Stimulated activated CD4-positive, alpha-beta T cell treated with anti-CD3 and anti-CD28 coated beads, Interleukin-4, amount 100 ng/mL, for 1 hour (primary cell): ENCODE results near the gene AARSD1.
"Not testable (repeated sequence)": the region's sequence is repeated elsewhere in the genome, so short reads cannot be mapped to it uniquely, and the experiment has no call there.

Source experiments
- DNase-seq: peaks from one replicate; pipeline ENCODE4 v3.0.0-alpha.2; 2020

AARSD1 gene

DNA sequence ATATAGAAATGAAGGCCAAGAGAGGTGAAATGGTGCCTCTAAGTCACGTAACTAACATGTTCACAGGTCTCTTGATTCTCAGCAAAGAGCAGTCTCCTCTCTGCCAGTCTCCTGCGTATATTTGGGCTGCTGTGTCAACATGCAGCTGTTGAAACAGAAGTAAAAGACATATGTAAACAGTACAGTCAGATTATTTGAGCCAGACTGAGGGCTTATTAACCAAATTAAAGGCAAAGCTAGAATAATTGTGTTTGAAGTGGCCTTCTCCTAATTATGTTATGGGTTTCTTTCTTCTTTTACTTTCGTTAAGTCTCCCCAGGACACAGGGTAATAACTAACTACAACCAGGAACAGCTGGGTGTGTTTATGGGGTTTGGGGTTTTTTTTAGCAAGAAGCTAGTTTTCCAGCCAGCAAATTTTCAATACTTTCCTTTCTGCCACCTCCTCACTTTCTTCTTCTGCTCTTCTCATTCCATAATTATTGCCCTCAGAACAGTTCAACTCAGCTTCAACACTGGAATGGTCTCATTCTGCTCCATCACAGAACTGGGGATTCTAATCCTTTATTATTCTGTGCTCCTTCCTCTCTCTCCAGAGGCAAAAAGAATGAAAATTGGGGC is 45.2 kb downstream of the AARSD1 start:
- DNase-seq: no peak

DNA sequence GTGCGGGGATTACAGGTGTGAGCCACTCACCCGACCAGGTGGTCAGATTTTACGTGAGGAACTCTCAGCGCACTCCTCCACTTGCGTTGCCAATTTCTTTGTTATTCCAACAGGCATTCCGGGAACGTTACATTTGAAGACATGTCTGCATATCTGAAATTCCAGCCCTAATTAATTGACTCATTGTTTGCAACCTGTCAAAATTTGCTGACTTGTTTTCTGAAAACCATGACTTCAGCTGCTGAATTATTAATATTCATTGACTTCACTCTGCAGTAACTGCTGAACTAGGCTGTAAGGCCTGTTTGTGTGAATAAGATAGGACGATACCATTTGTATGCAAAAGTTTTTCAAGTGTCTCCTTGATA is 47.0 kb downstream of the AARSD1 start:
- no peak for DNase-seq

DNA sequence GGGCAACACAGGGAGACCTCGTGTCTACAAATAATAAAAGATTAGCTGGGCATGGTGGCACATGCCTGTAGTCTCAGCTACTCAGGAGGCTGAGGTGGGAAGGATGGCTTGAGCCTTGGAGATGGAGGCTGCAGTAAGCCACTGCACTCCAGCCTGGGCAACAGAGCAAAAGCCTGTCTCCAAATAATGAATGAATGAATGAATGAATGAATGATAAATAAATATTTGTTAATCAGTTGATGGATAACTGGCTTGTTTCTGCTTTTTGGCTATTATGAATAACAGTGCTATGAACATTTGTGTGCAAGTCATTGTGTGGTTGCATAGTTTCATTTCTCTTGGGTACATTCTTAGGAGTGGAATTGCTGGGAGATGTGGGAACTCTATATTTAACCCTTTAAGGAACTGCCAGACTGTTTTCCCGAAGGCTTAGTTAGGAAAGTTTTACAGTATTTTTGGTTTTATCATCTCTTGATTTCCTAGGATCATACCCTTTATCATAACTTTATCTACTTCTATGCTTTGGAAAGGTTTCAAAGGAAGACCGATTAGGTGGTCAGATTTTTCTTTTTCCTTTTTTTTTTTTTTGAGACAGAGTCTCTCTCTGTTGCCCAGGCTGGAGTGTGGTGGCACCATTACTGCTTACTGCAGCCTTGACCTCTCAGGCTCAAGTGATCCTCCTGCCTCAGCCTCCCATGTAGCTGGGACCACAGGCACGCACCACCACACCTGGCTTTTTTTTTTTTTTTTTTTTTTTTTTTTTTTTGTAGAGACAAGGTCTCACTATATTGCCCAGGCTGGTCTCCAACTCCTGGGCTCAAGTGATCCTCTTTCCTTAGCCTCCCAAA is 47.6 kb downstream of the AARSD1 start:
- not testable (repeated sequence) for DNase-seq

DNA sequence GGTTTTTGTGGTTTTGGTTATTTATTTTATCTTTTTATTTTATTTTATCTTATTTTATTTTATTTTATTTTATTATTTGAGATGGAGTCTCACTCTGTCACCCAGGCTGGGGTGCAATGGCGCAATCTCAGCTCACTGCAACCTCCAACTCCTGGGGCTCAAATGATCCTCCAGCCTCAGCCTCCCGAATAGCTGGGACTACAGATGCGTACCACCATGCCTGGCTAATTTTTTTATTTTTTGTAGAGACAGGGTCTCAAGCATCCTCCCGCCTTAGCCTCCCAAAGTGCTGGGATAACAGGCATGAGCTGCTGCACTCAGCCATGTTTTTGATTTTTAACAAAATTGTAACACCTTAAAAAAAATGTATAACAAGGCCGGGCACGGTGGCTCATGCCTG is 49.0 kb downstream of the AARSD1 start:
- DNase-seq: not testable (repeated sequence)

DNA sequence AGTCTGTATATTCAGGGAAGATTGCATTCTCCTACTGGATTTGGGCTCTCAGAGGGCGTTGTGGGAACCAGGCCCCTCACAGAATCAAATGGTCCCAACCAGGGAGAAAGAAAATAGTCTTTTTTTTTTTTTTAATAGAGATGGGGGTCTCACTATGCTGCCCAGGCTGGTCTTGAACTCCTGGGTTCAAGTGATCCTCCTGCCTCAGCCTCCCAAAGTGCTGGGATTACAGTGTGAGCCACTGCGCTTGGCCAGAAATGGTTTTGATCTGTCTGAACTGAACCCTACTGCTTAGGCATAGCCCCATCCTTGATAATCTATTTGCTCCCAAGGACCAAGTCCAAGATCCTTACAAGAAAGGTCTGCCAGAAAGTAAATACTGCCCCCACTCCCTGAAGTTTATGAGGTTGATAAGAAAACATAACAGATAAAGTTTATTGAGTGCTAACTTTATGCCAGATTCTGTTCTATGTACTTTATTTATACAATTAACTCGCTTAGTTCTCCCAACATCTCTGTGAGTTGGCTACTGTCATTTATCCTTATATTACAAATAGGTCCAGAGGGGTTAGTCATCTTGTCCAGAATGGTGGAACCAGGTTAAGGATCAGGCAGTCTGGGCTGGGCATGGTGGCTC is 50.2 kb downstream of the AARSD1 start:
- DNase-seq: no peak

DNA sequence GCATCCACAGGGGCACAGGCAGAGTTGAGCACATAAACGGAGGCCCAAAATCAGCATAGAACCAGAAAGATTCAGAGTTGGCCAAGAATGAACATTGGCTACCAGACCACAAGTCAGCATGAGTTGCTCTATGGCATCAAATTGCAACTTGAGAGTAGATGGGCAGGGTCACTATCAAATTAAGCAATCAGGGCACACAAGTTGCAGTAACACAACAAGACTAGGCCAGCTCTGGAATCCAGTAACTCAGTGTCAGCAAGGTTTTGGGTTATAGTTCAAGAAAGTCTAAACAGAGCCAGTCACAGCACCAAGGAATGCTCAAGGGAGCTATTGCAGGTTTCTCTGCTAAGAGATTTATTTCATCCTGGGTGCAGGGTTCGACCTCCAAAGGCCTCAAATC is 50.7 kb downstream of the AARSD1 start:
- no peak for DNase-seq

DNA sequence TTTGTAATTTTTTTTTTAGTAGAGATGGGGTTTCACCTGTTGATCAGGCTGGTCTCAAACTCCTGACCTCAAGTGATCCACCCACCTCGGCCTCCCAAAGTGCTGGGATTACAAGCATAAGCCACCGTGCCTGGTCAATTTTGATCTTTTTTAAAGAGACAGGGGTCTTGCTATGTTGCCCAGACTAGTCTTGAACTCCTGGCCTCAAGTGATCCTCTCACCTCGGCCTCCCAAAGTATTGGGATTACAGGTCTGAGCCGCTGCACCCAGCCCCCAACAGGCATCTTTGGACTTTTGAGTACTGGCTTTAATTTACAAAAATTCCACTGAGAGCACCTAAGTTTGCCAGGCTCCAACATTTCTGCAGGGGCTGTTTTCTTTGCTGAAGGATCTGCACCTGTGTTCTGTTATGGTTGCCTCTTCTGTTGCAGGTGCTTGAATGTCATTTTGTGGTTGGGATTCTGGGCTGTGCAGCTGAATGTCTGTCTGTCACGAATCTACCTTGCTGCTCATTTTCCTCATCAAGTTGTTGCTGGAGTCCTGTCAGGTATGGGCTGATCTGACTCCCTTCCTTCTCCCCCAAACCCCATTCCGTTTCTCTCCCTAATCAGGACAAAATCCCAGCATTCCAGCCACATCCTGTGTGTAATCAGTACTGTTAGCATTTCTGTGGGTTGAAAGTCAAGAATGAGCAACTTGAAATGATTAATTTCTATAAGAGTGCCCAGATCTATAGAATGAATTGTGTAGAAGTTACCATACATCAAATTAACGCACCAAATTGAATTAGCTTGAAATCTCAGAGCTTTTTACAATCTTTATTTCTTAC is 55.2 kb downstream of the AARSD1 start:
- no peak for DNase-seq

DNA sequence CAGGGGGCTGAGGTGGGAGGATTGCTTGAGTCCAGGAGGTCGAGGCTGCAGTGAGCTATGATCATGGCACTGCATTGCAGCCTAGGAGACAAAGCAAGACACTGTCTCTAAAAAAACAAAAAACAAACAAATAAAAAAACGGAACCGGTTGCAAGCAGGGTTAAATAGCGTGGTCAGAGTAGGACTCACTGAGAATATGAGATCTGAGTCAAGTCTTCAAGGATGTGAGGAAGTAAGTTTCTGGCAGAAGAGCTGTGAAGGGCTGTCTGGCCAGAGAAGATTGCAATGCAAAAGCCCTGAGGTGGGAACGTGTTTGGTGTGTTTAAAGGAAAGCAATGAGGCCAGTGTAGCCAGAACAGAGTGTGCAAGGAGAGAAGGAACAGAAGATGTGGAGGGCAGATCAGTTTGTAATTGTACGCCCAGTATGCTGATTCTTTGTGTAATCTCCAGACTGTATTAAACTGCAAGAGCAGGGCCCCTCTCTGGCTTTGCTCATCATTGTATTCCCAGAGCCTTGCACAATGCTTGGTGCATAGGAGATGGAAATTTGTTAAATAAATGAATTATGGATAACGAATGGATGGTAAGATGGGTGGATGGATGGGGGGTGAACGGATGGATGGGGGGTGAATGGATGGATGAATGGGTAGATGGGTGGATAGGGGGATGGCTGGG is 57.3 kb downstream of the AARSD1 start:
- DNase-seq: no peak

DNA sequence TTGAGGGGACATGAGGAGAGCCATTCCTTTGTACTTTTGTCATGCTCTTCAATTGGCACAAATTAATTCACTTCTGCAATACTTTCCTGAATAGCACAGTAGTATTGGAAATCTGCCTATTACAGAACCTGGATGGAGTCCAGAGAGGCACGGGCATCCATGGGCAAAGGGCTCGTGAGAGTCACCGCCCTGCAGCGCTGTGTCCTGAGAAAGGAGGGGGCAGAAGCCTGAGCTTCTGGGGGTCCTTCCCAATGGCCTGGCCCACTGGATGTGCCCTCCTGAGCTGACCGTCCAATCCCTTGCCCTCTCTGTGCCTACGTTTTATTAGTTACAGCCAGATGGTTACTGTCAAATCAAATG is 60.2 kb downstream of the AARSD1 start:
- DNase-seq: no peak

DNA sequence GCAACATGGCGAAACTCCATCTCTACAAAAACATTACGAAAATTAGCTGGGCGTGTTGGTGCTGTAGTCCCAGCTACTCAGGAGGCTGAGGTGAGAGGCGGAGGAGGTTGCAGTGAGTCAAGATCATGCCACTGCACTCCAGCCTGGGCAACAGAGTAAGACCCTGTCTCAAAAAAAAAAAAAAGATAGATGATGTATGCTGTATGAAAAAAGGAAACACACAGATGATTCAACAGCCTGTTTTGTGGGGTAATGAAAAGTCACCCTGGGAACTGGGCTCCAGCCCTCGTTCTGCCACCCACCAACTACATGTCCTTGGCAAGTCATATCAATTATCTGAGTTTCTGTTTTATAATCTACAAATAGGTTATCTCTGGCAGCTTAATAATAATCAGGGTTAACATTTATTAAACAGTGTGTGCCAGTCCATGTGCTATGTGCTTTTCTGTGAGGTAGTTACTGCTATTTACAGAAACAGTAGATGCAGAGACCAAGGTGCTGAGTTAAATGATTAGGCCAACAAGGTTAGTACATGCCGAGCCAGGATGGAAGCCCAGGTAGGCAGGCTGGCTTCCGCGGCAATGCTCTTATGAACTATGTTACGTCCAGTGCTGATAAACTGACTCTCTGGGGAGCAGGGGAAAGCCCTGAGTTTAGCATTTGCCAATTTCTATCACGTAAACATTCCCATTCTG is 62.6 kb downstream of the AARSD1 start:
- no peak for DNase-seq
